Measurements from ENCODE around the gene TAS2R41.

DNA sequence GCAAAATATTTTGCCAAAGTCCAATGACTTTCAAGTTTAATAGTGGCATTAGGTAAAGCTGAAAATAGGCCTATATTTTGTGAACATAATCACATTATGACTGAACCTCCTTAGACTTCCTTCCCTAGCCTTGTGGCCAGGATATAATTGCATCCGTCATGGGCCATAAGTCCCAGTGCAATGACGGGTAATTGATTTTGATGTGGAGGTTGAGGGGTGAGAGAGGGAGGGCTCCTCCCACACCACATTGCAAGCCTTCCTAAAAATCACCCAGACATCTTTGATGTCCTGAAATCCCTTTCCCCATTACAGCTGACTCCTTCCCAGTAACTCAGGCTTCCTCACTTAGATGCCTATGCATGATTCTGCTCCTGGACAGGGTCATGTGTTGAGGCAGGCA lies 25.6 kb downstream of the TAS2R41 start:
- TF ChIP-seq EZH2 (IDR thresholded peaks at IDR 0.05; ENCODE audit: borderline replicate concordance, low read depth, low read length, poor library complexity, severe bottlenecking) (no peak), CTCF (conservative IDR thresholded peaks at IDR 0.05; ENCODE audit: low read depth, low read length) (no peak)
